ENCODE data around the gene PGPEP1. TPM values are rescaled to one million over a fixed set of nuclear protein-coding genes. Genes with fewer than 3 reads are reported as not detected.
A peak's percentile ranks its signal among the peaks of the same experiment; 100 is the strongest.

Gene PGPEP1
- total and polyA plus RNA-seq, 10 of the 15 experiments (the other 5 are each of a cell fraction or from before 2014, with no cell fraction given), result 13.8 to 39.4 (median 17.0) TPM

DNA sequence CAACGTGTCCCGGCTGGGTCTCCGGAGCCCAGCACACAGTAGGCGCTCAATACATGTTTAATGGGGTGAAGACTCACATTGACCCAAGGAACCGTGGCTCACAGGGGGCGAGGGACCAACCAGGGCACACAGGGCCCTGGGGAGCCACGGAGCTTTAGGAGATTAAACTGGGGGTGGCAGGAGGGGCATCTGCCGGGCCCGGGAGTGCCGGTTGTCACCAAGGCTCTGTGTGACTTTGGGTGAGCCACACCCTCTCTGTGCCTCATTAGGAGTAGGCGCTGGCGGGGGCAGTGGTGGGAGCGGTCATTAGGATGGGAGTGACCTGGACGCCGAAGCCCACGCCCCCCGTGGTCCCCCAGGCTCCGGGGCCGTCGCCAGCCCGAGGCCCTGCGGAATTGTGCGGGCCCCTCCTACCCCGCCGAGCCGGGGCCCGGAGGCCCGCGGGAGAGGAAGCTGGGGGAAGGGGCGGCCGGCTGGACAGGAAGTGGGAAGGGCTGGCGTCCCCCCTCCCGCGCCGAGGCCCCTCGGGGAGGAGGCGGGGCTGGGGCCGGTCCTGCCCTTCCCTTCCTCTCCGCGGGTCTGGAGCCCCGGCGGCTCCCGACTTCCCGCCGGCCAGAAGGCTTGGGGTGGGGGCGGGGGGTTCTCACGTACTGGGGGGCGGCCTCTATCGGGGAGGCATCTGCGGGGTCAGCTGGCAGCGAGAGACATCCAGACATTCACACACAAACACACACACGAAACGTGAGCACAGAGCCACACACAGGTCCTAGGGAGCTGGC lies 77.0 kb downstream of the PGPEP1 start:
- H3K79me2 ChIP-seq (ENCODE audit: control insufficient read depth, insufficient read depth, low read length), result peaks cover 32% of the 10 kb centered on the region
- ATAC-seq, result peak; percentile 45
- ChIA-PET CTCF (interaction anchor here (0.7 to 8.8 kb wide), 7 partner anchors 28 to 138 kb away, joined by 3 to 88 read pairs (median 14); partner anchors contain the start of genes GDF15 and JUND), SMC1A (ENCODE audit: uncharacterized antibody, unreplicated experiment) (interaction anchor here (0.6 to 2.6 kb wide), 7 partner anchors 11 to 236 kb away, joined by 3 to 11 read pairs (median 3); no protein-coding TSS in a partner anchor), POLR2A (interaction anchor here (0.5 to 2.6 kb wide), 9 partner anchors 16 to 241 kb away, joined by 3 to 21 read pairs (median 4); partner anchors contain the start of genes JUND and LSM4), RAD21 (ENCODE audit: unreplicated experiment) (interaction anchor here (0.6 to 2.1 kb wide), 10 partner anchors 11 to 426 kb away, joined by 3 to 12 read pairs (median 4); partner anchors contain the start of genes JUND and LSM4)
- H3K36me3 ChIP-seq (ENCODE audit: control insufficient read depth in 2 of 2, insufficient read depth in 2 of 2, low read length in 1 of 2), result no peaks in the 10 kb centered on the region
- peaks cover 62% of the 10 kb centered on the region for H3K4me1 ChIP-seq (ENCODE audit: control insufficient read depth, insufficient read depth, low read length)
- H3K4me2 ChIP-seq (ENCODE audit: control insufficient read depth, insufficient read depth), result peak overlapping the region; percentile 94
- H3K4me3 ChIP-seq, result peak overlapping the region; percentile 65
- FAIRE-seq, result no peak
- no TSS peak for BruUV-seq (replicated peaks)
- no peaks in the 10 kb centered on the region for H3K27me3 ChIP-seq (replicated peaks in 1 of 2; ENCODE audit: control insufficient read depth in 2 of 2, insufficient read depth in 2 of 2, low read length in 1 of 2)
- peak overlapping the region; percentile 20 for H2AFZ ChIP-seq (ENCODE audit: control insufficient read depth, low read depth, low read length)
- H4K20me1 ChIP-seq (ENCODE audit: control insufficient read depth, insufficient read depth), result no peaks in the 10 kb centered on the region
- H3K9ac ChIP-seq (ENCODE audit: control insufficient read depth, insufficient read depth, low read length), result peak overlapping the region; percentile 76
- no peaks in the 10 kb centered on the region for H3K9me3 ChIP-seq (replicated peaks; ENCODE audit: control insufficient read depth, insufficient read depth, low read length)
- 0% methylated on average over 22 of the region's 53 CpGs for WGBS (ENCODE audit: insufficient coverage, insufficient replicate concordance, low lambda C conversion rate, missing lambda C conversion rate)
- intact Hi-C loops (cut with micrococcal nuclease; ENCODE audit: unreplicated experiment) (loop anchor here (10.0 kb wide), 1 partner anchor 213 kb away; the partner anchor contains the start of gene RAB3A), in situ Hi-C loops (cut with MboI) (no loop called here)
- H3K27ac ChIP-seq (ENCODE audit: control insufficient read depth, insufficient read depth), result peak overlapping the region; percentile 78
- no peak for DNase-seq (ENCODE audit: low read depth, low spot score)
- TF ChIP-seq SP1 (IDR thresholded peaks at IDR 0.05; ENCODE audit: low read depth, low read length), result no peak
- TF ChIP-seq BHLHE40 (IDR thresholded peaks at IDR 0.05; ENCODE audit: borderline replicate concordance in 1 of 2, low read depth in 2 of 2, low read length in 1 of 2), result 0 out of 4 replicates have a peak, but pooled peaks of 1 of the 2 experiments have one; percentile 1
- peak; percentile 15 for TF ChIP-seq POLR2A (IDR thresholded peaks at IDR 0.05; ENCODE audit: low read depth, low read length)
- TF ChIP-seq TARDBP (IDR thresholded peaks at IDR 0.05; ENCODE audit: borderline replicate concordance), result no peak
- TF ChIP-seq CBX5 (IDR thresholded peaks at IDR 0.05; ENCODE audit: low read depth), result no peak
- no peak for TF ChIP-seq RCOR1 (conservative IDR thresholded peaks at IDR 0.05; ENCODE audit: low read depth, low read length)
- peak; percentile 70 for TF ChIP-seq LARP7 (IDR thresholded peaks at IDR 0.05)
- TF ChIP-seq CEBPB (IDR thresholded peaks at IDR 0.05; ENCODE audit: borderline replicate concordance in 1 of 2, low read depth in 2 of 2, low read length in 2 of 2), result no peak
- TF ChIP-seq, protein P1, sequence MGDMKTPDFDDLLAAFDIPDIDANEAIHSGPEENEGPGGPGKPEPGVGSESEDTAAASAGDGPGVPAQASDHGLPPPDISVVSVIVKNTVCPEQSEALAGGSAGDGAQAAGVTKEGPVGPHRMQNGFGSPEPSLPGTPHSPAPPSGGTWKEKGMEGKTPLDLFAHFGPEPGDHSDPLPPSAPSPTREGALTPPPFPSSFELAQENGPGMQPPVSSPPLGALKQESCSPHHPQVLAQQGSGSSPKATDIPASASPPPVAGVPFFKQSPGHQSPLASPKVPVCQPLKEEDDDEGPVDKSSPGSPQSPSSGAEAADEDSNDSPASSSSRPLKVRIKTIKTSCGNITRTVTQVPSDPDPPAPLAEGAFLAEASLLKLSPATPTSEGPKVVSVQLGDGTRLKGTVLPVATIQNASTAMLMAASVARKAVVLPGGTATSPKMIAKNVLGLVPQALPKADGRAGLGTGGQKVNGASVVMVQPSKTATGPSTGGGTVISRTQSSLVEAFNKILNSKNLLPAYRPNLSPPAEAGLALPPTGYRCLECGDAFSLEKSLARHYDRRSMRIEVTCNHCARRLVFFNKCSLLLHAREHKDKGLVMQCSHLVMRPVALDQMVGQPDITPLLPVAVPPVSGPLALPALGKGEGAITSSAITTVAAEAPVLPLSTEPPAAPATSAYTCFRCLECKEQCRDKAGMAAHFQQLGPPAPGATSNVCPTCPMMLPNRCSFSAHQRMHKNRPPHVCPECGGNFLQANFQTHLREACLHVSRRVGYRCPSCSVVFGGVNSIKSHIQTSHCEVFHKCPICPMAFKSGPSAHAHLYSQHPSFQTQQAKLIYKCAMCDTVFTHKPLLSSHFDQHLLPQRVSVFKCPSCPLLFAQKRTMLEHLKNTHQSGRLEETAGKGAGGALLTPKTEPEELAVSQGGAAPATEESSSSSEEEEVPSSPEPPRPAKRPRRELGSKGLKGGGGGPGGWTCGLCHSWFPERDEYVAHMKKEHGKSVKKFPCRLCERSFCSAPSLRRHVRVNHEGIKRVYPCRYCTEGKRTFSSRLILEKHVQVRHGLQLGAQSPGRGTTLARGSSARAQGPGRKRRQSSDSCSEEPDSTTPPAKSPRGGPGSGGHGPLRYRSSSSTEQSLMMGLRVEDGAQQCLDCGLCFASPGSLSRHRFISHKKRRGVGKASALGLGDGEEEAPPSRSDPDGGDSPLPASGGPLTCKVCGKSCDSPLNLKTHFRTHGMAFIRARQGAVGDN (IDR thresholded peaks at IDR 0.05), result peak; percentile 49
- TF ChIP-seq NR2F1 (conservative IDR thresholded peaks at IDR 0.05), result peak; percentile 17; the same call in 1 of the 2 replicates
- TF ChIP-seq GATAD2B (conservative IDR thresholded peaks at IDR 0.05; ENCODE audit: low read depth), result peak; percentile 81
- TF ChIP-seq JUNB (IDR thresholded peaks at IDR 0.05), result no peak
- no peak for TF ChIP-seq SREBF1 (IDR thresholded peaks at IDR 0.05; ENCODE audit: low read length)
- no peak for TF ChIP-seq MLLT1 (IDR thresholded peaks at IDR 0.05)
- TF ChIP-seq TAF1 (IDR thresholded peaks at IDR 0.05; ENCODE audit: borderline replicate concordance, low read depth, low read length), result no peak
- no peak for TF ChIP-seq FOS (IDR thresholded peaks at IDR 0.05; ENCODE audit: borderline replicate concordance, extremely low read depth, insufficient read length)
- no peak for TF ChIP-seq TBL1XR1 (IDR thresholded peaks at IDR 0.05; ENCODE audit: low read depth, low read length)
- TF ChIP-seq, protein P2, sequence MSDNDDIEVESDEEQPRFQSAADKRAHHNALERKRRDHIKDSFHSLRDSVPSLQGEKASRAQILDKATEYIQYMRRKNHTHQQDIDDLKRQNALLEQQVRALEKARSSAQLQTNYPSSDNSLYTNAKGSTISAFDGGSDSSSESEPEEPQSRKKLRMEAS (IDR thresholded peaks at IDR 0.05; ENCODE audit: low read depth, low read length), result no peak
- TF ChIP-seq RFX5 (IDR thresholded peaks at IDR 0.05; ENCODE audit: low read depth, low read length), result no peak
- TF ChIP-seq STAT3 (IDR thresholded peaks at IDR 0.05; ENCODE audit: low read depth, low read length), result no peak
